ENCODE data around the gene KCNC1.

KCNC1 gene

GRCh38 chr11:17788084-17788483, 53.5 kb downstream of the KCNC1 start:
- Histone ChIP-seq H3K4me2 (ENCODE audit: low read length) (no peak overlapping the region), H3K36me3 (ENCODE audit: insufficient read depth, low read length) (no peaks in the 10 kb centered on the region), H3K9ac (ENCODE audit: low read length) (no peak overlapping the region), H4K20me1 (ENCODE audit: insufficient read depth, low read length) (no peaks in the 10 kb centered on the region), H3F3A (ENCODE audit: insufficient read depth, low read length) (no peaks in the 10 kb centered on the region), H3K9me3 (ENCODE audit: low read length) (no peaks in the 10 kb centered on the region), H3K9me2 (ENCODE audit: low read depth, low read length) (no peaks in the 10 kb centered on the region), H3K27me3 (ENCODE audit: insufficient read depth, low read length) (no peaks in the 10 kb centered on the region), H3K27ac (ENCODE audit: low read depth, low read length, poor library complexity, severe bottlenecking) (no peak overlapping the region), H3K79me2 (ENCODE audit: insufficient read depth, low read length) (no peaks in the 10 kb centered on the region), H3K4me1 (ENCODE audit: insufficient read depth, low read length, severe bottlenecking) (no peaks in the 10 kb centered on the region), H2AFZ (ENCODE audit: low read length) (no peak overlapping the region), H3K4me3 (ENCODE audit: low read depth, low read length, poor library complexity, severe bottlenecking) (no peak overlapping the region)
- TF ChIP-seq EZH2 (IDR thresholded peaks at IDR 0.05; ENCODE audit: borderline replicate concordance, low read length) (no peak), CTCF (IDR thresholded peaks at IDR 0.05; ENCODE audit: low read length) (no peak)

- H3K36me3 ChIP-seq (ENCODE audit: insufficient read depth, low read length), result no peaks in the 10 kb centered on the region
- no peaks in the 10 kb centered on the region for H4K20me1 ChIP-seq (ENCODE audit: insufficient read depth, low read length)
- H2AFZ ChIP-seq (ENCODE audit: low read length), result no peak overlapping the region
- TF ChIP-seq EZH2 (IDR thresholded peaks at IDR 0.05; ENCODE audit: borderline replicate concordance, low read length), result no peak
- no peak for TF ChIP-seq CTCF (IDR thresholded peaks at IDR 0.05; ENCODE audit: low read length)
- no peak overlapping the region for H3K9ac ChIP-seq (ENCODE audit: low read length)
- no peaks in the 10 kb centered on the region for H3K9me2 ChIP-seq (ENCODE audit: low read depth, low read length)
- H3K27me3 ChIP-seq (ENCODE audit: insufficient read depth, low read length), result no peaks in the 10 kb centered on the region
- no peaks in the 10 kb centered on the region for H3K9me3 ChIP-seq (ENCODE audit: low read length)
- no peaks in the 10 kb centered on the region for H3F3A ChIP-seq (ENCODE audit: insufficient read depth, low read length)
- H3K79me2 ChIP-seq (ENCODE audit: insufficient read depth, low read length), result no peaks in the 10 kb centered on the region
- no peak overlapping the region for H3K4me2 ChIP-seq (ENCODE audit: low read length)
- H3K4me1 ChIP-seq (ENCODE audit: insufficient read depth, low read length, severe bottlenecking), result no peaks in the 10 kb centered on the region
- H3K27ac ChIP-seq (ENCODE audit: low read depth, low read length, poor library complexity, severe bottlenecking), result no peak overlapping the region
- no peak overlapping the region for H3K4me3 ChIP-seq (ENCODE audit: low read depth, low read length, poor library complexity, severe bottlenecking)
Observed at GRCh38 chr11:17790453-17790852, 55.9 kb downstream of the KCNC1 start.

GRCh38 chr11:17791144-17791543, 56.6 kb downstream of the KCNC1 start:
- no peak overlapping the region for H3K4me3 ChIP-seq (ENCODE audit: low read depth, low read length, poor library complexity, severe bottlenecking)
- no peak overlapping the region for H2AFZ ChIP-seq (ENCODE audit: low read length)
- no peak for TF ChIP-seq CTCF (IDR thresholded peaks at IDR 0.05; ENCODE audit: low read length)
- no peak for TF ChIP-seq EZH2 (IDR thresholded peaks at IDR 0.05; ENCODE audit: borderline replicate concordance, low read length)
- H3K9me3 ChIP-seq (ENCODE audit: low read length), result no peaks in the 10 kb centered on the region
- no peaks in the 10 kb centered on the region for H3K36me3 ChIP-seq (ENCODE audit: insufficient read depth, low read length)
- no peaks in the 10 kb centered on the region for H3F3A ChIP-seq (ENCODE audit: insufficient read depth, low read length)
- no peak overlapping the region for H3K27ac ChIP-seq (ENCODE audit: low read depth, low read length, poor library complexity, severe bottlenecking)
- H3K27me3 ChIP-seq (ENCODE audit: insufficient read depth, low read length), result no peaks in the 10 kb centered on the region
- no peaks in the 10 kb centered on the region for H3K9me2 ChIP-seq (ENCODE audit: low read depth, low read length)
- H3K4me2 ChIP-seq (ENCODE audit: low read length), result no peak overlapping the region
- no peak overlapping the region for H3K9ac ChIP-seq (ENCODE audit: low read length)
- H4K20me1 ChIP-seq (ENCODE audit: insufficient read depth, low read length), result no peaks in the 10 kb centered on the region
- H3K4me1 ChIP-seq (ENCODE audit: insufficient read depth, low read length, severe bottlenecking), result no peaks in the 10 kb centered on the region
- H3K79me2 ChIP-seq (ENCODE audit: insufficient read depth, low read length), result no peaks in the 10 kb centered on the region

All from OCI-LY1 (cell line).